GM19023 (cell line): ENCODE measurements around the gene FAM200A.
"Not testable (repeated sequence)": the region's sequence is repeated elsewhere in the genome, so short reads cannot be mapped to it uniquely, and the experiment has no call there.

Experiments
- ATAC-seq: cut with Tn5 transposase; IDR thresholded peaks from one replicate; pipeline ENCODE4 v1.9.1; 2021; ENCODE audit warnings: mild to moderate bottlenecking, moderate library complexity; ENCODE audit not compliant: unreplicated experiment

Gene FAM200A

GRCh38 chr7:99559175-99559915 lies 7.4 kb upstream of the FAM200A start:
- ATAC-seq, result no peak

GRCh38 chr7:99558306-99559174 lies 6.6 kb upstream of the FAM200A start, which contains the start of gene ZNF655:
ZNF655 (plus strand) TSS chr7:99558642; CDS start chr7:99560560, 1,918 bp downstream.
- ATAC-seq, result peak; percentile 86

GRCh38 chr7:99557940-99558305 lies 6.0 kb upstream of the FAM200A start:
- ATAC-seq, result peak; percentile 47

- ATAC-seq, result no peak
Measured at GRCh38 chr7:99557196-99557607, 5.3 kb upstream of the FAM200A start.

- no peak for ATAC-seq
Measured at GRCh38 chr7:99554939-99555338, 3.0 kb upstream of the FAM200A start.

GRCh38 chr7:99553039-99553438 lies 1.1 kb upstream of the FAM200A start:
- ATAC-seq, result no peak

GRCh38 chr7:99551334-99551733 lies 580 bp downstream of the FAM200A start:
- ATAC-seq, result peak; percentile 3

GRCh38 chr7:99549545-99549944 lies 2.4 kb downstream of the FAM200A start:
- ATAC-seq, result not testable (repeated sequence)

- ATAC-seq, result not testable (repeated sequence)
Measured at GRCh38 chr7:99545308-99545707, 6.6 kb downstream of the FAM200A start.

- ATAC-seq, result no peak
Measured at GRCh38 chr7:99543916-99544315, 8.0 kb downstream of the FAM200A start.

- ATAC-seq, result no peak
Measured at GRCh38 chr7:99543081-99543671, 8.7 kb downstream of the FAM200A start.

- ATAC-seq, result no peak
Measured at GRCh38 chr7:99541212-99541611, 10.7 kb downstream of the FAM200A start.

- no peak for ATAC-seq
Measured at GRCh38 chr7:99540542-99540941, 11.4 kb downstream of the FAM200A start.

- no peak for ATAC-seq
Measured at GRCh38 chr7:99539213-99539811, 12.6 kb downstream of the FAM200A start.

- ATAC-seq, result no peak
Measured at GRCh38 chr7:99535667-99536066, 16.2 kb downstream of the FAM200A start.

- no peak for ATAC-seq
Measured at GRCh38 chr7:99531354-99531765, 20.6 kb downstream of the FAM200A start.

- ATAC-seq, result no peak
Measured at GRCh38 chr7:99525713-99526440, 26.0 kb downstream of the FAM200A start.

- ATAC-seq, result no peak
Measured at GRCh38 chr7:99521399-99521798, 30.5 kb downstream of the FAM200A start.

GRCh38 chr7:99514050-99514449 lies 37.9 kb downstream of the FAM200A start:
- no peak for ATAC-seq

- ATAC-seq, result no peak
Measured at GRCh38 chr7:99505324-99505662, 46.6 kb downstream of the FAM200A start.
